H9 (cell line): Measurements from ENCODE around the gene MED13L. TPM values are rescaled to one million over a fixed set of nuclear protein-coding genes. Genes with fewer than 3 reads are reported as not detected.

ENCODE experiments used
- DNase-seq: peaks from one replicate; pipeline ENCODE4 v3.0.0-alpha.2; 2017
- H2AFZ ChIP-seq: one replicate; pipeline ENCODE4 v1.6.1; 2013; ENCODE audit warnings: mild to moderate bottlenecking, low read length, control low read depth, moderate library complexity
- H2AK5ac ChIP-seq: 2 replicates; pipeline ENCODE4 v1.6.1; 2013; ENCODE audit warnings: low read length, control low read depth, mixed read lengths; ENCODE audit not compliant: insufficient read length
- H2BK120ac ChIP-seq: one replicate; pipeline ENCODE4 v1.6.1; 2013; ENCODE audit warnings: low read depth, mild to moderate bottlenecking, low read length, control low read depth, inconsistent platforms; ENCODE audit not compliant: poor library complexity, severe bottlenecking
- H2BK12ac ChIP-seq: 2 replicates; pipeline ENCODE4 v1.6.1; 2013; ENCODE audit warnings: low read length, control low read depth, mixed read lengths, low read depth; ENCODE audit not compliant: insufficient read length
- H2BK15ac ChIP-seq: 2 replicates; pipeline ENCODE4 v1.6.1; 2013; ENCODE audit warnings: low read depth, low read length, control low read depth
- H2BK20ac ChIP-seq: one replicate; pipeline ENCODE4 v1.6.1; 2013; ENCODE audit warnings: low read depth, mild to moderate bottlenecking, low read length, control low read depth, inconsistent platforms; ENCODE audit not compliant: poor library complexity, severe bottlenecking
- H2BK5ac ChIP-seq: 2 replicates; pipeline ENCODE4 v1.6.1; 2013; ENCODE audit warnings: low read length, control low read depth, mixed read lengths; ENCODE audit not compliant: insufficient read length
- H3K14ac ChIP-seq: 2 replicates; pipeline ENCODE4 v1.6.1; 2013; ENCODE audit warnings: low read length, control low read depth; ENCODE audit not compliant: insufficient read depth
- H3K18ac ChIP-seq: 2 replicates; pipeline ENCODE4 v1.6.1; 2013; ENCODE audit warnings: low read depth, mild to moderate bottlenecking, mixed read lengths, low read length, control low read depth; ENCODE audit not compliant: insufficient read length
- H3K23ac ChIP-seq: 2 replicates; pipeline ENCODE4 v1.6.1; 2013; ENCODE audit warnings: low read length, control low read depth, mixed read lengths, low read depth; ENCODE audit not compliant: insufficient read length
- H3K23me2 ChIP-seq: 2 replicates; pipeline ENCODE4 v1.6.1; 2013; ENCODE audit warnings: low read depth, mild to moderate bottlenecking, mixed read lengths, low read length, control low read depth; ENCODE audit not compliant: insufficient read length, poor library complexity, severe bottlenecking
- H3K27ac ChIP-seq: 2 replicates; pipeline ENCODE4 v1.5.1; 2013; ENCODE audit warnings: low read length, control low read depth, mixed read lengths, low read depth; ENCODE audit not compliant: insufficient read length
- H3K27me3 ChIP-seq: 2 replicates; pipeline ENCODE4 v1.6.1; 2013; ENCODE audit warnings: low read length, control low read depth, inconsistent platforms; ENCODE audit not compliant: insufficient read depth
- H3K4ac ChIP-seq: 2 replicates; pipeline ENCODE4 v1.6.1; 2013; ENCODE audit warnings: low read depth, mild to moderate bottlenecking, control low read depth, inconsistent platforms, low read length, moderate library complexity
- H3K4me1 ChIP-seq: 2 replicates; pipeline ENCODE4 v1.6.1; 2013; ENCODE audit warnings: low read length, control low read depth, inconsistent platforms; ENCODE audit not compliant: insufficient read depth
- H3K4me2 ChIP-seq: 2 replicates; pipeline ENCODE4 v1.6.1; 2013; ENCODE audit warnings: low read length, control low read depth, mixed read lengths; ENCODE audit not compliant: insufficient read length, insufficient read depth
- H3K56ac ChIP-seq: 2 replicates; pipeline ENCODE4 v1.6.1; 2013; ENCODE audit warnings: low read depth, mild to moderate bottlenecking, mixed read lengths, low read length, control low read depth; ENCODE audit not compliant: insufficient read length
- H3K79me1 ChIP-seq: 2 replicates; pipeline ENCODE4 v1.6.1; 2013; ENCODE audit warnings: low read depth, mild to moderate bottlenecking, moderate library complexity, low read length, control low read depth, inconsistent platforms; ENCODE audit not compliant: insufficient read depth, poor library complexity, severe bottlenecking
- H3K79me2 ChIP-seq: 2 replicates; pipeline ENCODE4 v1.6.1; 2013; ENCODE audit warnings: low read length, control low read depth, inconsistent platforms; ENCODE audit not compliant: insufficient read depth
- H3K9ac ChIP-seq: 2 replicates; pipeline ENCODE4 v1.6.1; 2013; ENCODE audit warnings: low read length, control low read depth, mixed read lengths; ENCODE audit not compliant: insufficient read length; ENCODE audit errors: extremely low read depth
- H3K9me3 ChIP-seq: one replicate; pipeline ENCODE4 v1.6.1; 2013; ENCODE audit warnings: low read depth, low read length, inconsistent platforms; ENCODE audit not compliant: control insufficient read depth
- H3T11ph ChIP-seq: one replicate; pipeline ENCODE4 v1.6.1; 2013; ENCODE audit warnings: mild to moderate bottlenecking, low read length, control low read depth, inconsistent platforms
- H4K20me1 ChIP-seq: one replicate; pipeline ENCODE4 v1.6.1; 2013; ENCODE audit not compliant: control insufficient read depth, insufficient read length, insufficient read depth
- H4K5ac ChIP-seq: 2 replicates; pipeline ENCODE4 v1.6.1; 2013; ENCODE audit warnings: low read depth, mild to moderate bottlenecking, mixed read lengths, low read length, control low read depth; ENCODE audit not compliant: insufficient read length
- H4K8ac ChIP-seq: replicated peaks from 2 replicates; pipeline ENCODE4 v1.6.1; 2013; ENCODE audit warnings: low read length, control low read depth, mixed read lengths, low read depth; ENCODE audit not compliant: insufficient read length
- H4K91ac ChIP-seq: 2 replicates; pipeline ENCODE4 v1.6.1; 2013; ENCODE audit warnings: low read depth, mild to moderate bottlenecking, moderate library complexity, mixed read lengths, low read length, control low read depth; ENCODE audit not compliant: insufficient read length
- H3K27ac Mint-ChIP-seq, 3 experiments: 2 replicates in 2 of 3; 3 replicates in 1 of 3; pipeline ENCODE4 v1.8.0; 2020 to 2021; ENCODE audit warnings: mixed read lengths in 3 of 3, mild to moderate bottlenecking in 1 of 3, moderate library complexity in 1 of 3
- H3K27me3 Mint-ChIP-seq: 2 replicates; pipeline ENCODE4 v1.8.0; 2021; ENCODE audit warnings: low read depth, mild to moderate bottlenecking, moderate library complexity, mixed read lengths
- H3K36me3 Mint-ChIP-seq, 3 experiments: 2 replicates in 2 of 3; 3 replicates in 1 of 3; pipeline ENCODE4 v1.8.0; 2020 to 2021; ENCODE audit warnings: low read depth in 3 of 3, mixed read lengths in 3 of 3; ENCODE audit not compliant: insufficient read depth in 1 of 3
- H3K4me1 Mint-ChIP-seq, 2 experiments: 2 replicates each; pipeline ENCODE4 v1.8.0; 2020; ENCODE audit warnings: mixed read lengths in 2 of 2
- H3K4me3 Mint-ChIP-seq, 2 experiments: 2 replicates in 1 of 2; 3 replicates in 1 of 2; pipeline ENCODE4 v1.8.0; 2020 to 2021; ENCODE audit warnings: mild to moderate bottlenecking in 2 of 2, mixed read lengths in 2 of 2, moderate library complexity in 1 of 2
- H3K9me3 Mint-ChIP-seq, 2 experiments: 2 replicates in 1 of 2; 3 replicates in 1 of 2; pipeline ENCODE4 v1.8.0; 2020; ENCODE audit warnings: mild to moderate bottlenecking in 2 of 2, mixed read lengths in 2 of 2, moderate library complexity in 1 of 2
- WGBS: extraction: QIAGEN DNeasy Blood & Tissue Kit; methylation state at CpG from one replicate; pipeline ENCODE4 v1.1.7; 2013; ENCODE audit warnings: missing lambda C conversion rate, low lambda C conversion rate, mixed read lengths; ENCODE audit not compliant: insufficient read length; ENCODE audit errors: extremely low coverage; 5-methylcytosine and 5-hydroxymethylcytosine counted together
- total RNA-seq: library from RNA; stranded (reverse); gene quantifications from 2 replicates; pipeline ENCODE4 v1.2.1, GENCODE V29; 2021
- TF ChIP-seq, protein P1 (sequence below): fragments of 200-600 bp; sonication (generic); conservative IDR thresholded peaks from 3 replicates; pipeline ENCODE4 v1.8.0; 2021; ENCODE audit warnings: antibody characterized with exemption, mild to moderate bottlenecking

The MED13L gene
- total RNA-seq, 1 experiment from 2014 or later, result 52.4 TPM

DNA sequence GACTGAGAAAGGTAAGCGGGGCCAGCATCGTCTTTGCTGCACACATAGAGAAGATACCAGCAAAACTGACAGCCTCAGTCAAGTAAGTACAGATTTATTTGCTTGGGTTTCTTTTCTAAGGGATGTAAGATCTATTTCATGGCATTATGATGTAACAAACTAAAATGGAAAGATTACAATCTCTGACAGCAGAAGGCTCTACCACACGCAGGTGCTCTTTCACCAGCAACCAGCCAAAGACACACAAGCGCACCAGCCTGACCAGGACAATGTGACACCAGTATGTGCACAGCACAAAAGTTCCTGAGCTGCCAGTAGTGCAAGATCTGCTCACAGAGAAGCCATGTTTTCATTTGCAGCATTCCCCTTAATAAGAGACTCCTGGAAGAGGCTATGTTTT, 311.1 kb downstream of the MED13L start:
- Histone ChIP-seq H3K23me2 (no peaks in the 10 kb centered on the region), H4K20me1 (no peaks in the 10 kb centered on the region), H3K4ac (no peak overlapping the region), H3K27ac (no peak overlapping the region), H2BK120ac (no peak overlapping the region), H3K23ac (no peak overlapping the region), H3K9ac (no peak overlapping the region), H2BK5ac (no peak overlapping the region), H3K4me1 (no peaks in the 10 kb centered on the region), H2BK12ac (no peak overlapping the region), H3K4me2 (no peak overlapping the region), H2AK5ac (no peak overlapping the region), H4K8ac (no peak overlapping the region), H2BK15ac (no peak overlapping the region), H3K14ac (no peak overlapping the region), H3K9me3 (no peaks in the 10 kb centered on the region), H3K27me3 (no peaks in the 10 kb centered on the region), H2AFZ (no peak overlapping the region), H3K56ac (no peak overlapping the region), H3K79me1 (no peaks in the 10 kb centered on the region), H3K18ac (no peak overlapping the region), H2BK20ac (no peak overlapping the region), H4K91ac (no peak overlapping the region), H4K5ac (no peak overlapping the region), H3K79me2 (no peaks in the 10 kb centered on the region), H3T11ph (no peak overlapping the region)
- Mint-ChIP-seq H3K27me3 (no peaks in the 10 kb centered on the region), H3K27ac (peak overlapping the region in 1 of 3 experiments; percentile 35; a peak in 1 of 7 replicates), H3K4me3 (no peak overlapping the region), H3K4me1 (no peaks in the 10 kb centered on the region), H3K36me3 (peaks cover 11 to 71% (median 60%) of the 10 kb centered on the region in 3 experiments; a peak in 6 of 7 replicates), H3K9me3 (no peaks in the 10 kb centered on the region)
- no peak for DNase-seq
- TF ChIP-seq, protein P1, sequence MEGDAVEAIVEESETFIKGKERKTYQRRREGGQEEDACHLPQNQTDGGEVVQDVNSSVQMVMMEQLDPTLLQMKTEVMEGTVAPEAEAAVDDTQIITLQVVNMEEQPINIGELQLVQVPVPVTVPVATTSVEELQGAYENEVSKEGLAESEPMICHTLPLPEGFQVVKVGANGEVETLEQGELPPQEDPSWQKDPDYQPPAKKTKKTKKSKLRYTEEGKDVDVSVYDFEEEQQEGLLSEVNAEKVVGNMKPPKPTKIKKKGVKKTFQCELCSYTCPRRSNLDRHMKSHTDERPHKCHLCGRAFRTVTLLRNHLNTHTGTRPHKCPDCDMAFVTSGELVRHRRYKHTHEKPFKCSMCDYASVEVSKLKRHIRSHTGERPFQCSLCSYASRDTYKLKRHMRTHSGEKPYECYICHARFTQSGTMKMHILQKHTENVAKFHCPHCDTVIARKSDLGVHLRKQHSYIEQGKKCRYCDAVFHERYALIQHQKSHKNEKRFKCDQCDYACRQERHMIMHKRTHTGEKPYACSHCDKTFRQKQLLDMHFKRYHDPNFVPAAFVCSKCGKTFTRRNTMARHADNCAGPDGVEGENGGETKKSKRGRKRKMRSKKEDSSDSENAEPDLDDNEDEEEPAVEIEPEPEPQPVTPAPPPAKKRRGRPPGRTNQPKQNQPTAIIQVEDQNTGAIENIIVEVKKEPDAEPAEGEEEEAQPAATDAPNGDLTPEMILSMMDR, result no peak
- no CpG with 5 or more reads among the region's 4 CpGs for WGBS
